HG03457 (cell line): ENCODE data around the gene ARID1B.
A peak's percentile ranks its signal among the peaks of the same experiment; 100 is the strongest.

ENCODE experiments used
- ATAC-seq: cut with Tn5 transposase; IDR thresholded peaks from one replicate; pipeline ENCODE4 v1.9.1; 2021; ENCODE audit warnings: moderate number of reproducible peaks; ENCODE audit not compliant: unreplicated experiment

ARID1B gene

GRCh38 chr6:156776840-156777576, at the start of gene ARID1B:
ARID1B (plus strand) TSS chr6:156777378; CDS start chr6:156777681, 303 bp downstream.
- peak; percentile 36 for ATAC-seq

DNA sequence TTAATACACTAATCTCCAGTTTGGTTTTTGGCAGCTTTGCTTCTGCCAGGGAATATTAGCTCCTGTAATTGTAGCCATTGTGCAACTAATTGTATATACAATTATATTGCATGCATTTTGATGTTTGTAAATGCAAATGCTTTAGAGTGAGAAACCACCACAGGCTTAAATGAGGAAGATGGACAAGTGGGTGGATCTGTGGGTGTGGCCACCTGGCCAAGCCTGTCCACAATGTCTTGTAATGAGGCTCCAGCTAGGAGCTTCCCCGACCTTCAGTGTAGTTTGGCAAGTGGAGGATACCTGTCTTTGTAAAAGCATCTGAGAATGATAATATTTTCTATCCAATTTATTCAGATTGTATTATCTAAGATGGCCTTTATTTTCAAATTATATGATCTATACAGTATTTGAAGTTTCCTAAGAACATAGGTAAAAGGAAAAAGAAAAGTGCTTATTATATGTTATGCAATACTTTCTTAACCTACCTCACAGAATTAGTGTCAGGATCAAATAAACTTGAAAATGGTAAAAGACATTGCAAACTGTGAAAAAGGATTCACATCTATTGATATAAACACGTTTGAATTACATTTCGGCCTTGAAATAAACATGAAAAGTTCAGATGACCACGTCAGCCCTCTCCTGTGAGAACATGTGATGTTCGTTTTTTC, 49.3 kb upstream of the ARID1B start:
- ATAC-seq, result no peak

GRCh38 chr6:156729248-156729647, 47.9 kb upstream of the ARID1B start:
- no peak for ATAC-seq

GRCh38 chr6:156731396-156731795, 45.8 kb upstream of the ARID1B start:
- no peak for ATAC-seq

- no peak for ATAC-seq
Measured at GRCh38 chr6:156735751-156736150, 41.4 kb upstream of the ARID1B start.

- no peak for ATAC-seq
Measured at GRCh38 chr6:156740604-156741003, 36.6 kb upstream of the ARID1B start.

GRCh38 chr6:156741287-156742073, 35.7 kb upstream of the ARID1B start:
- ATAC-seq, result no peak

DNA sequence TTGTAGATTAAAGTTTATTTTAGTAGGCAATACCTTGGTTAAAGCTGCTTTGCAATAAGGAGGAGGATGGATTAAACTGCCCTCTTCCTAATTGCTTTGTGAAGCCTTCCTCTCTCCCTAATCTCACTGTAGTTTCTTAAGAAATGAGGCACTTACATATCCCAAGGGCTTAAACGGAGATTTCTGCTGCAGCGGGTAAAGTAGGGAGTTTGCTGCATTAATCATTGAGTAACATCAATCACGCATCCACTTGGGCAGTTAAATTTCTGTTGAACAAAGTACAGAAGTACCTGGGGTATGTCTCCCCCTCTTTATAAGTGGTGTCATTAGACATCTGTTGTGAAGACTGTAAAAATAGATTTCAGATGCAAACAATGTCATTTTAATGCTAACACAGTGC, 29.5 kb upstream of the ARID1B start:
- ATAC-seq, result no peak

DNA sequence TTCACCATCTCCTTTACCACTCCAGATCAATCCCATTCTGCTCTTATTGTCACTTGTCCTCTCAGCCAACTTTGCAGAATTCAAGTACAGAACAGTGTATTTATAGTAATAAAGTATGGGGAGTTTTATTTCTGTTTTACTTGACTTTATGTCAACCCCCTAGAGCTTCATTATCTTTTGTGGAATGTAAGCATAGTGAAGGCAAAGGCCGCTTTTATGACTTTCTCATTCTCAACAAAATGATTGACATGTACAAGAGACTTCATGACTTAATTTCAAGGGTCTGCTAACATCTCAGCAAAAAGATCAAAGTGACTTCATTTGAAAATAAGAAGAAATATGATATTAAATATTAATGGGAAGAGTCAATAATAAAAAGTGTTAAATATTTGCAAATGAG, 28.7 kb upstream of the ARID1B start:
- no peak for ATAC-seq

DNA sequence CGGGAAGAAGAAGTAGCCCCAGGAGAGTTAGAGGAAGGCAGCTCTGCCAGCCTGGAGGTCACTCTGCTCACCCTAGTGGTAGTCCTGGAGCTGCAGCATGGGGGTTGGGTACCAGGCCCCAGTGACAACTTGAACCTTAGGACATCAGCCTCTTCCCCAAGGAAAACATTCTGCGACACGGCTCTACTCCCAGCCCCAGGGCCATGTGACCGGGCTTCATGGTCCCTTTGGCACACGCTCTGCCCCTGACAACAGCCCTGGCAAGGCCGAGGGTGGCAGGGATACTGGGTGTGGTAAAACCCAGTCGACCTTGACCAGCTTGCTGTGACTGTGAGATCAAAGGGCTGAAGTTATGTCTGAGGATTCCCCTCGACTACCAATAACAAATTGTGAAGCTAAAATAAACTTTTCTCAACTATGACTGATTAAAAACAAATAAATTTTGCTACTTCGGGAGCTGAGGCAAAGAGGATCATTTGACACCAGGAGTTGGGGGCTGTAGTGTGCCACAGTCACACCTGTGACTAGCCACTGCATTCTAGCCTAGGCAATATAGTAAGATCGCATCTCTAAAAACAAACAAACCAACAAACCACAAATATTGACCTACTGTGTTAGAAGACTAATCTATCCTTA, 24.4 kb upstream of the ARID1B start:
- ATAC-seq, result peak; percentile 65

DNA sequence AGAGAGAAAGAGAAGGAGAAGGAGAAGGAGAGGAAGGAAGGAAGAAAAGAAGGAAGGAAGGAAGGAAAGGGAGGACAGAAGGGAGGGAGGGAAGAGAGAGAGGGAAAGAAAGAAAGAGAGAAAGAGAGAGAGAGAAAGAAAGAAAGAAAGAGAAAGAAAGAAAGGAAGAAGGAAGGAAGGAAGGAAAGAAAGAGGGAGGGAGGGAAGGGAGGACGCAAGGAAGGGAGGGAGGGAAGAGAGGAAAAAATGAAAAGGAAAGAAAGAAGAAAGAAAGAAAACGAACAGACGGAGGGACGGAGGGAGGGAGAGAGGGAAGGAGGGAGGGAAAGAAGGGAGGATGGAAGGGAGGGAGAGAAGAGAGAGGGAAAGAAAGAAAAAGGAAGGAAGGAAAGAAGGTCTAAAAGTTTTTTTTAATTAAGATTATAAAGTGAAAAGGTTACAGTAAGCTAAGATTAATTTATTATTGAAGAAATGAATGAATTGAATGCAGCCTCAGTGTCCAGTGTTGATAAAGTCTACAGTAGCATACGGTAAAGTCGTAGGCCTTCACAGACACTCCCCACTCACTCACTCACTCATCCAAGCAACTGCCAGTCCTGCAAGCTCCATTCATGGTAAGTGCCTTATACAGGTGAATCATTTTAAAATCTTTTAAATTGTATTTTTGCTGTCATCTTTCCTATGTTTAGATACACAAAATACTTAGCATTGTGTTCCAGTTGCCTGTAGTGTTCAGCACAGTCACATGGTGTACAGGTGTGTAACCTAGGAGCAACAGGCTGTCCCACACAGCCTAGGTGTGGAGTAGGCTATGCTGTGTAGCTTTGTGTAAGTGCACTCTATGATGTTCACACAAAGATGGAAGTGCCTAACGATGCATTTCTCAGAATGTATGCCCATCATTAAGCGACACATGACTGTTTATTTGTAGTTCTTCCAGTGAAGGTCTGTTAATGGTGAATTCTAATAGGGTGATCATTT, 20.3 kb upstream of the ARID1B start:
- ATAC-seq, result no peak

DNA sequence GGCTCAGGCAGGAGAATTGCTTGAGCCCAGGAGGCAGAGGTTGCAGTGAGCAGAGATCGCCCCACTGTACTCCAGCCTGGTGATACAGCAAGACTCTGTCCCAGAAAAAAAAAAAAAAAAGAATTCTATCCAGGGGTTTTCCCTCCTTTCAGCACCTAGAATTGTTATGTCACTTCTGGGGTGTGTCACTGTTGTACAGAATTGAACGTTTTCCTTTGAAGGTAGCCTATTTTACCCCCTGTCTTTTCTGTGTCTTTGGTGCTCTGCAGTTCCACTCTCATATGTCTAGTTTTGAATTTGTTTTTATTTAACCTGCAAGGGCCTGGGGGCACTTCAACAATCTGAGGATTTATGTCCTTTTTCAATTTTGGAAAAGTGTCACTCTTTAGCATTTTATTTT, 19.3 kb upstream of the ARID1B start:
- no peak for ATAC-seq

GRCh38 chr6:156760377-156760776, 16.8 kb upstream of the ARID1B start:
- ATAC-seq, result no peak

GRCh38 chr6:156762547-156762946, 14.6 kb upstream of the ARID1B start:
- no peak for ATAC-seq

- ATAC-seq, result no peak
Measured at GRCh38 chr6:156765117-156765516, 12.1 kb upstream of the ARID1B start.

GRCh38 chr6:156767603-156768467, 9.3 kb upstream of the ARID1B start:
- ATAC-seq, result peak; percentile 84

DNA sequence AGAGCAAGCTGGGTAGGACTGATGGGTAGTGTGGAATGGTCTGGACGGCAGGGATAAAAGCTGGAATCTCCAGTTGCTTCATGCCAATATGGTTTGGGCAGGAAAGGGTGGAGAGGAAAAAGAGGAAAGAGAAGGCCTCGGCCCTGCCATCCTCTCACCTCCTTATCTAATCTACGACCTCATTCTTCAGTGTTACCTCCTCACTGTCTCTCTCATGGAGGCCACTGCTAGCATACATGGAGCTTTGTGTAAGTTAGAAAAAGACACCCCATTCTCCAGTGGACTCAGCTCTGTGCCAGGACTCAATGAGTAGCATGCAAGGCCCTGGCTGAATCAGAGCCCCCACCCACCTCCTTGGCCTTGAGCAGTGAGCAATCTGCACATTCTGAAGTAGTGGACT, 6.1 kb upstream of the ARID1B start:
- ATAC-seq, result no peak

DNA sequence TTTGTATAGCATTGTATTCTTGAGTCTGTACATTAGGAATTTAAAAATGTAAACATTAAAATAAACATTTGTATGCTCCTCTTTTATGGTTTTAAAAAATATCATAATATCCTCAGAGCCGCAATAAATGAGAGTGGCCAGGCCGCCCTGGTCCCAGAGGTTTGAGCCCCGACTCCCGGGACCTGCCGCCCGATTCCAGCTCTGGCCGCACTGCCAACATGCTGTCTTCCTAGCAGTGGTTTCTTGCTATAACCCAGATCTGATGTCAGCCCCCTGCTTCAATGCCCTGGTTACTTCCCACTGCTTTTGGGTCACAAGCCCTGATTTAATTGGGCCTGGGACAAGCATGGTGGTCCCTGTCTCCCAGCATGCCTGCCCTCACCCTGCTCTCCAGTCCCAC, 5.4 kb upstream of the ARID1B start:
- no peak for ATAC-seq

- no peak for ATAC-seq
Measured at GRCh38 chr6:156773476-156773875, 3.7 kb upstream of the ARID1B start.
